SK-N-MC (cell line): Measurements from ENCODE around the gene GATA6.

Source experiments
- EZH2 ChIP-seq: fragments of 200-600 bp; sonication (generic); IDR thresholded peaks from one replicate; pipeline ENCODE4 v1.6.1; 2017; ENCODE audit warnings: antibody characterized with exemption
- POLR2AphosphoS5 ChIP-seq: IDR thresholded peaks from 2 replicates; pipeline ENCODE4 v1.6.1; 2012; ENCODE audit warnings: mild to moderate bottlenecking, low read depth, low read length, borderline replicate concordance

- TF ChIP-seq POLR2AphosphoS5 = no peak
- no peak for TF ChIP-seq EZH2
These were observed 60.2 kb downstream of the GATA6 start for GRCh38 chr18:22229456-22230124.
